Prostate gland (tissue), 2 donors: ENCODE measurements around the gene FCGR3B.
"Not testable (repeated sequence)": the region's sequence is repeated elsewhere in the genome, so short reads cannot be mapped to it uniquely, and the experiment has no call there.

Experiments used
- CTCF ChIP-seq, 4 experiments: fragments of 200-600 bp in 2 of 4; fragments of 450-650 bp in 2 of 4; sonication (generic) in 2 of 4; IDR thresholded peaks; 1 replicate in 3 of 4; 2 replicates in 1 of 4; pipeline ENCODE4 v1.5.1; 2016 to 2019; ENCODE audit warnings: antibody characterized with exemption in 4 of 4, mild to moderate bottlenecking in 2 of 4, moderate library complexity in 2 of 4
- POLR2AphosphoS5 ChIP-seq: sonication (generic); formaldehyde crosslinking; IDR thresholded peaks from one replicate; pipeline ENCODE4 v1.6.1; 2017; ENCODE audit warnings: antibody characterized with exemption

GRCh38 chr1:161605024-161605423 lies 26.0 kb downstream of the FCGR3B start:
- TF ChIP-seq CTCF (IDR thresholded peaks at IDR 0.05); POLR2AphosphoS5: not testable (repeated sequence)
